Activated T-cell treated with anti-CD3 and anti-CD28 coated beads, Interleukin-2, amount 50 U/mL, for 1 hour (primary cell): ENCODE data around the gene NFYA.
"Not testable (repeated sequence)": the region's sequence is repeated elsewhere in the genome, so short reads cannot be mapped to it uniquely, and the experiment has no call there.

Source experiments
- DNase-seq: peaks from one replicate; pipeline ENCODE4 v3.0.0-alpha.2; 2020

The NFYA gene

DNA sequence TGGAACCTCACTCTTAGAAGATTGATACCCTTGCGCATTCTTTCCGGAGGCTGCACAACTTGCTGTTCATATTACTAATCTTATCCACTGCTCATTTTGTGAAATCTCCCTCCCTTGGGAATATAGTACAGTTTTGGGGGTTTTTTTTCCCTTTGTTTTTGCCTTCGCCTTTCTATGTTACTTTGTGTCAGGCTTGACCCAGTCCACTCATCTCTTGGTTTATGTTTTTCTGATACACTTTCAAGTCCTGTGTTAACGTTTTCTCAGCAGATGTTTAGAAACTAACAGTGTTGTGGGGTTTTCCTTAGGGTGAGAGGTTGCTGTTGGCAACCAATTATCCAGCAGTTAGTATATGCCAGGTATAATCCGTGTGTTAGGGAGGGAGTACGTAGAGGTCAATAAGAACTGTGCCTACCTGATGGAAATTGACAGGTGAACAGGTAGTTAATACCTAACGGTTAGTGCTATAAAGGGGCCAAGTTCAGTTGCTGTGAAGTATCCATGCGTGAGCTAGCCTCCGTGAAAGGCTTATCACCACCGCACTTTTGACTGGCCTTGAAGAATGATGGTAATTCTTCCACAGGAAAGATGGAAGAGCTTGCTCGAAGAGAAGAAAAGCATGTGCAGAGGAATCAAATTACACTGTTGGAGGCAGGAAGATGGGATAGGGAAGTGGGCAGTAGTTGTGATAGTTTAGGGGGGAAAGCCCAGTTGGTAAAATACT lies 1.4 kb downstream of the NFYA start:
- no peak for DNase-seq

DNA sequence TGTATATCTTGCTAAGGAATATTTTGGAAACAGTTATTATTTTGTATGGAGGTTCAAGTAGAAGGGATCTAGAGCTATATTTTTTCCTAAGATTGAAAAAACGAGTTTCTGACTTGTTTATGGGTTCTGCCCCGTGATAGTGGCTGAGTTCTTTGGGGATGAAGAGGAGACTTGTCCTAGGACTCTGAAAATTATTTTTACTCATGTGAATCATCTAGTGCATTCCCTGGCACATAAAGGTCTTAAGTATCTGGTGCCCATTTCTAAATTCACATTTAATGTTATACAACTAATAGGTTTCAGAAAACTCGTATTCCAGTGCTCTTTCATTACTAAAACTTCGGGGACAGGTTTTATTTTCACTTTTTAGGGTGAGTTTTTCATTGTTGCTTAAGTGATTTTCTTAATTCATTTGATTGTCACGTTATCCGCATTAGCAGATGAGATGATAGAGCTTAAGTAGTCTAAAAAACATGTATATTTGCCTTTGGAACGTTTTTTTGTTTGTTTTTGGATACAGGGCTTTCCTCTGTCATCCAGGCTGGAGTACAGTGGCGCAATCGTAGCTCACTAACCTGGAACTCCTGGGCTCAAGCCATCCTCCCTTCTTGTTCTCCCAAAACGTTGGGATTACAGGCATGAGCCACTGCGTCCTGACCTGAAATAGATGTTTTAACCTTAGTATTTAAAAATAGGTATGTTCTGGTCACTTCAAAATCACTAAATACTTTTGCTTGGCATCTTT lies 2.1 kb downstream of the NFYA start:
- no peak for DNase-seq

DNA sequence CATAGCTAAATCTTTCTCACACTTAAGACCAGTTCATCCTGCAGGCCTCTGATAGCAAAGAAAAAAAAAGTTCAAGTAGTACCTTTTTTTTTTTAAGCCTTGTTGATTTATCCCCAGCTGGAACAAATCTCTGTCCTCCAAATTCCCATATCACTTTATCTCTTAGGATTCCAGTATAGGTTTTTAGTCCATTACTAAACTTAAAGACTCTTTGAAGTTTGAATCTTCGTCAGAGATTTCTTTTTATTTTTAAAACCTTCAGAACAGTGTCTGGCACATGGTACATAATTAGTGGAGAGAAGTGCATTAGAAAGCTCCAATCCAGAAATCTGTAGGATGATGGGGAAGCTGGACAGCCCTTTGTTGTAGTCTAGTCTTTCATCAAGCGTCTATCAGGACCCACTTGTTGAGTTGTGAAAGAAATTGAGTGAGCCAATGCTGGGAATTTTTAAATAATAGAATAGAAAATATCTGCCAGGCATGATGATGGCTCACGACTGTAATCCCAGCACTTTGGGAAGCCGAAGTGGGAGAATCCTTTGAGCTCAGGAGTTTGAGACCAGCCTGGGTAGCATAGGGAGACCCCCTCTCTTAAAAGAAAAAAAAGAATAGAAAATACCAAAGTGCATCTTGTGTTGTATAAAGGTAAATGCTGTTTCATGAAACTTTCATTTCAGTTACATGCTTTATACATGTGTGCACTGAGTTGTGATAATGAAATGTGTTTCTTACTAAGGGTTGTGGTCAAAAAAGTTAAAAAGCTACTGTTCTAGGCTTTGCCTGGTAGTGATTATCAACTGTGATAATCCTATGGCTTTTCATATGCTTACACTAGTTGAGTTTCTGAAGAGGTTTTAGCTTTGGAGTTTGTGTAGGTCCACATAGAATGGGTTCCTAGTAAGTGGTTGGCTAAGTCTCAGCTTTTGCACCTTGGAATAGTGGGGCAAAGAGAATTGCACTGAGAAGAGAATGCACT lies 3.2 kb downstream of the NFYA start:
- no peak for DNase-seq

DNA sequence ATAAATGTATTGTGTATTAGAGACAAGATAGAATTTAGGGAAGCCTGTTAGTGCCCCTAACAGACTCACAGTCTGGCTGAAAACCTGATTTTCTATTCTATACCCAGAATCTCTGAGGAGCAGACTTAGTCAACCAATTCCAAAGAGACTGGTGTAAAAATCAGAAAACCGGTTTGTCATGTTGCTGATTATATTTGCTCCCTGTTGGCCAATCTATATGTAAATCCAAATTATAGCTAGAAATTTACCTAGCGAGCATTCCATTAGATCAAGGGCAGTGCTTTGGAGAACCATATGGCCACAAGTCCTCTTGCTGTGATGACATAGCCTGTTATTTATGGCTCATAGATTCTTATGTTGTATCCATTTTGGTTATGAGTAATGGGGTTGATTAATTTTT lies 4.8 kb downstream of the NFYA start:
- DNase-seq, result no peak

DNA sequence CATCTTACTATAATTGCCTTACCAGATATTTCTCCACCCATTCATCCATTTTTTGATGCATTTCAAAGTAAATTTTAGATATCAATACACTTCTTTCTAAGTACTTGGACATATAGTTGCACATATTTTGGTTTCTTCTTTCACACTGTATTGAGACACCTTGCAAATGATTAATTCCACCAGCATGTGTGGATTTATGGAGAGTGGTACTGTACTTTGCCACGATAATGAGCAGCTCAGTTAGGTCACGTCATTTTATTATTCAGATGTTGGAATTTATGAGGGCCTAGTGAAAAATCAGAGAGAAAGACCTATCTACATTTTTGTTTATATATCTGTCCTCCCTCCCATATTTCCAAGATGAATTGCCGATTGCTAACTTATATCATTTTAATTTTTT lies 5.3 kb downstream of the NFYA start:
- no peak for DNase-seq

DNA sequence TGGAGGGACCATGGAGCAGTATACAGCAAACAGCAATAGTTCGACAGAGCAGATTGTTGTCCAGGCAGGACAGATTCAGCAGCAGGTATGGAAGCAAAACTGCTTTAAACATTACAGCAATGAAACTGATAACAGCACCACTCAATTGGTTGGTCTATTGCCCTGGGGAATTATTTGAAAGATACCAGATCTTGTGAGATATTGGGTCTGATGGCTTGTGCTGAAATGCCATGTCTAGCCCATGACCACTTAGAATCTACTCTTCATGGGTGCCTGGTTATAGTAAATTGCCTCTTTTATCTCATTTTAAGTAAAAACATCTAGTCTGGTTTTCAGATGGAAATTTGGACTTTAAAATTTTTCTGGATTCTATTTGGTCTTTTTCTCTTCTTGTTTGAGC lies 6.3 kb downstream of the NFYA start:
- DNase-seq, result no peak

DNA sequence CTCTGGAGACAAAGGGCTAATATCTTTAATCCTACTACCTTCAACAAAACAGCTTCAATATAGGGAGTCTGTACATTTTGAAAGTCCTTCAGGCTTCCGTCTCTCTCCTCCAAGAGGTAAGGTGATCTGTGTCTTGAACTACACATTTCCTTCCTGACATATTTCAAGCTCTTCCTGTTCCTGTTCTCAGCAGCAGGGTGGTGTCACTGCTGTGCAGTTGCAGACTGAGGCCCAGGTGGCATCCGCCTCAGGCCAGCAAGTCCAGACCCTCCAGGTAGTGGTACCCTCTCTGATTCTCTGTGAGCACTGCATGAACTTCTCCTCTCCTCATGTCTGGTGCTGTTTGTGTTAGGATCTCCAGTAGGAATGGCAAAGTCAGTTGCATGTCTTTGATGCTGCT lies 7.8 kb downstream of the NFYA start:
- no peak for DNase-seq

DNA sequence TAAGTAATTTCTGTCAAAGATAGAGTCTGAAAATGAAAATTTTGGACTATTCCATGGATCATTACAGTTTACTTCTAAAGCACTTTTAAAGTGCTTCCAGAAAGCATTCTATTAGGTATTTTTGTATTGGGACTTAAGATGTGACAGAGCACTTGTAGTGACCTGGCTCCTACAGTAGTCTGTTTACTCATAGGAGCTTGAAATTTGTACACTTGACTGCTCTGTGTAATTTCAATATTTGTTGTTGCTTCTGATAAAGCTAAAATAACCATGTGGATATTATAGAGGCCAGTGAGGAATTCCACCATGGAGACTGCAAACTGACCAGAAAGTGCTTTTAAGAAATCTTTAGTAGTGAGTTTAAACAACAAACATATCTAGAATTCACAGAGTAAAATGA lies 10.3 kb downstream of the NFYA start:
- DNase-seq, result no peak

DNA sequence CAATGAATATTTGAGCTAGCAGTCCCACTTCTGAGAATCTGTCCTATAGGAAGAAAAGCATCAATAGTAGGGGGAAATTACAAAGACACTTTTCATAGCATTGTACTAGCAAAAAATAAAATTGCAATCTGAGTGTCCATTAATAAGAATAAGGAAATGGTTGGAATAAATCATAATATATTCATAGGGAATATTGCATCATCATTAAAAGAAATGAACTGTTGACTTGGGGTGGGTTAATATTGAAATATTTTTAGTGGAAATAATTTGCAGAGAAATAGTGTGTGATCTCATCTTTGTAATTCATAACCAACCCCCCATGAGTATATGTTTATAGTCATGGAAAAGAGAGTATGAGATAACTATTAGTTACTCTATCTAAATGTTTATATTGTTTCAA lies 12.4 kb downstream of the NFYA start:
- no peak for DNase-seq

DNA sequence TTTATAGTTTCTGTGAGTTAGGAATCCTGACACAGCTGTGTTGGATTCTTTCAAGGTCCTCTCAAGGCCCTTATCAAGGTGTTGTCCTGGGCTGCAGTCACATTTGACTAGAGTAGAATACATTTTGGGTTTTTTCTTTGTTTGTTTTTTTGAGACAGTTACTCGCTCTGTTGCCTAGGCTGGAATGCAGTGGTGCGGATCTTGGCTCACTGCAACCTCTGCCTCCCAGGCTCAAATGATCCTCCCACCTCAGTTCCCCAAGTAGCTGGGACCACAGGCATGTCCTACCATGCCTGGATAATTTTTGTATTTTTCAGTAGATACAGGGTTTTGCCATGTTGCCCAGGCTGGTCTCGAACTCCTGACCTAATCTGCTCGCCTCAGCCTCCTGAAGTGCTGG lies 15.7 kb downstream of the NFYA start:
- no peak for DNase-seq

DNA sequence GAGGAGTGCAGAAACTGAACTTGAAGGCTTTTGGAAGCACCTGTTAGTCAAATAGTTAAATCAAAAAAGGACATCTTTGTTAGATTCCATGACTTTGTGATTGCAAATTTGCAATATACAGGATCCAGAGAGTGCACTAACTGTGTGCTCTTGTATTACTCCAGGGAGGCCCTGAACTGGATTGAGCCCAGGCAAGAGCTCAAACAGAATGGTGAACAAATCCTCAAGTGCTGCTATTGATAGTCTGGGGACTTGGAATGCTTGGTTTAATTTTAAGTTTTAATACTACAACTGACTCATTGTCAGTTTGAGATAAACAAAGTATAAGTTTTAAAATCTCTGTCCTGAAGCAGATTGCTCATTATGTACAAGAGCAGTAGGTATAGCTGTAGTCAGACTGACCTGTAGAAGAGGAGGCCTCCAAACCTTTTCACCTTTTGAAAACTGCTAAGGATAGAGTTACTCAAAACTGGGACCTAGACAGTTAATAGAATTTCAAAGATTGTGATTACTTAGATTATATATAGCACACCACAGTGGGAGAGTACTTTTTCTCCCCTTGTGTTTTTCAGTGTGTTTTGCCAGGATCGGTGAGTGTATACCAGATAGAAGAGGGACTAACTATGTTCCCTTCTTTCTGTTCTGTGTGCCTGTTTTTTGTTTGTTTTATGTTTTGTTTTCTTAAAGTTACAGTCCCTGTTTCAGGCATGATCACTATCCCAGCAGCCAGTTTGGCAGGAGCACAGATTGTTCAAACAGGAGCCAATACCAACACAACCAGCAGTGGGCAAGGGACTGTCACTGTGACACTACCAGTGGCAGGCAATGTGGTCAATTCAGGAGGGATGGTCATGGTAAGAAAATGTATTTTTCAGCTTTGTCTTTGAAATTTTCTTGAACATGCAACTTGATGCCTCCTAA lies 18.3 kb downstream of the NFYA start:
- no peak for DNase-seq

DNA sequence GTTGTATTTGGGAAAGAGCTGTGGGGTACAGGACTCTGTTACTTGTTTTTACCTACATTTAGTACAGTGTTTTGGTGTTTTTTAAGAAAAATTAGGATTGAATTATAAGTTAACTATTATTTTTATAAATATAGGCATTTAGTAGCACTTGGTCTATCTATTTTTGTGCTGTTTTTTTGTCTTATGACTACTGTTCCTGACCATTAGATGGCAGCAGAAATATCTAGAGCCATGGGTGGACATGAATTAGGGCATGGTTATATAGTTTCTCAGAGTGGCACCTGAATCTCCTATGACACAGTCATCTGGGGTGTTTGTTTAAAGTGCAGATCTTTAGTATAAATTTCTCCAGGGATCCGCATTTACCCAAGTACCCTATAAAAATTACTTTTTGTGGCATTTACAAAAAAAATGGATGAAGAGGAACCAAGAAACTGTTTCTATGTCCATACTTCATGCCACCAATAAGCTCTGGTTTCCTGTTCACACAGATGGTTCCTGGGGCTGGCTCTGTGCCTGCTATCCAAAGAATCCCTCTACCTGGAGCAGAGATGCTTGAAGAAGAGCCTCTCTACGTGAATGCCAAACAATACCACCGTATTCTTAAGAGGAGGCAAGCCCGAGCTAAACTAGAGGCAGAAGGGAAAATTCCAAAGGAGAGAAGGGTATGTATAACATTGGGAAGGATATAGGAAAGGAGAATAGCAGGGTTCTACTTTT lies 19.8 kb downstream of the NFYA start:
- DNase-seq, result no peak

DNA sequence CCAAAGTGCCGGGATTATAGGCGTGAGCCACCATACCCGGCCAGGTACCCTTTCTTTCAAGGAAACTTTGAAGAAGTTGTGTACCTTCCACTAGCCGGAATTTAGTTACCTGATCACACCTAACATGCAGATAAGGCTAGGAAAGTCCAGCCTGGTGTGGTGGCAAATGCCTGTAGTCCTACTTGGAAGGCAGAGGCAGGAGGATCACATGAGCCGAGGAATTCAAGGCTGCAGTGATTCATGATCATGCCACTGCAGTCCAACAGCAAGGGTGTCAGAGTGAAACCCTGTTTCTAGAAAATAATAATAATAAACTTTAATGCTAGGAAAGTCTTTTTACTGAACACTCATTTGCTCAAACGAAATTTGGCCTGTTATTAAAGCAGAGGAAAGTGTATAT lies 21.0 kb downstream of the NFYA start:
- no peak for DNase-seq

DNA sequence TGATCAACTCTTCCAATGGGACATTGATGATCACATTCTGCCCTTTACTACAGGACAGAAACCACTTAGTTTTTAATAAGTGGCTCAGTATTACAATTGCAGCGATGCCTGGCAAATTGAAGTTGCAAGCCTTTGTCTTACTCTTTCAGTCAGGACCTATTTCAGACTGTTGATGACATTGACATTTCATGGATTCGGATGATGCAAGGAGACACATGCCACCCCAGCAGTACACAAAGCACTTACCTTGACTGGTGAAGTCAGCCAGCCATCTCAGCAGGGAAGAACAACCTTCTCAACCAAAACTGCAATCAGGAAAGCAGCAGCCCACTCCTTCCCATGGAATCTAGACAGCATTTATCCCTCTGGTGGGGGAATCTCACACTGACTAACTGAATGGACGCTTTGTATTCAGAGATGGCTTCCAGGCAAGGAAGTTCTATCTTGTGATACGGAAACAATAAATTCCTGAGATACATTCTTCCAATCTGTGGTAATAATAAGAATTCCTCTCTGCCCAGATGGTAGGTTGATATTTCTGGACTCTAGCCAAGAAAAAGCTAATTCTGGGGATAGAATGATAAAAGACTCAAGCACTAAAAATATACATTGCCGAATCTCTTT lies 24.8 kb downstream of the NFYA start:
- no peak for DNase-seq

DNA sequence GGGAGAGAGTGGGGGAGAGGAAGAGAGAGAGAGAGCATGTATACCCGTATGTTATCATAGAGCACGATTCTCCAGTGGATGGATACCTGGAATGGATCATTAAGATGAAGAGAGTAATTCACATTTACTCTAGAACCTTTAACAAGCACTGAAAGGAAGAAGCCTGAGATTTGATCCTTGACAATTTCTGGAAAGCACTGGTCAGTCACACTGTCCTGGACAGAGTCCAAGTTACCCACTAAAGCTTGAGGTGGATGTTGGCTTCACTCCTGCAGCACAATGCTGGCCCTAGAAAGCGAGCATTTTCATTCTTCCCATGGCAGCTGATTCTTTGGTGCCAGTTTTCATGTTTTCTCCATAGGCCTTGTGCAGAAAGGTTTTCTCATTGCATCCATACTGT lies 25.6 kb downstream of the NFYA start:
- DNase-seq, result no peak

DNA sequence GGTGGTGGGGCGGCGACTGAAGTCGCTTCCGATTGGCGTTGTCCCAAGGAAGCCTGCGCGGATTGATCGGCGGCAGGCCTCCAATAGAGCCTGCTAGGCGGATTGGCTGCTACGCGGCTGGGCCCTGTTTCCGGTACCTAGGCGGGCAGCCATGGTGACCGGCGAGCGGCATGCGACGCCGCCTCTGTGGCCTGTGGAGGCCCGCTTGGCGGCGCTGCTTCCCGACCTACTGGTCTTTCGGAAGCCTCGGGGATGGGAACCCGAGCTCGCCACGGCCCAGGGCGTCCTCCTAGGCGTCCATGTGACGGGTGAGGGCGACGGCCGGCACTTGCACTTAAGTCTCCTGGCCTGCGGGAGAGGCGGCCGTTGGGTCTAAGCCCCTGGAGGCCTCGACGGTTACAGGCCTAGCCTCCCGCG lies 28.1 kb downstream of the NFYA start:
- DNase-seq, result no peak

DNA sequence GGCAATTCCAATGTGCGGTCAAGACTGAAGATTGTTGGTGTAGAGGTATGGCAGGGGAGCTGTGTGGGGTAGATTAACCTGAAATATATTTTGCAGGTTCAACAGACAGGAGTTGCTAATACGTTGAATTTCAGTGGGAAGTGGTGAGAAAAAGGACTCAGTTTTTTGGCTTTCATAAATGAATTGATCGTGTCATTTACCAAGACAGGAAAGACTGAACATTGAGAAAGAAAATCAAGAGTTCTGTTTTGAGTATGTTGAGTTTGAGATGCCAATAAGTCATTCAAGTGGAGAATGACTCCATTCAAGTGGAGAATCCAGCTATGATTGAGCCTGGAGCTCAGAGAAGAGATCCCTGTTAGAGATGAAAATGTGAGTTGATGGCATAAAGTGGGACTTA lies 31.1 kb downstream of the NFYA start:
- DNase-seq, result no peak

DNA sequence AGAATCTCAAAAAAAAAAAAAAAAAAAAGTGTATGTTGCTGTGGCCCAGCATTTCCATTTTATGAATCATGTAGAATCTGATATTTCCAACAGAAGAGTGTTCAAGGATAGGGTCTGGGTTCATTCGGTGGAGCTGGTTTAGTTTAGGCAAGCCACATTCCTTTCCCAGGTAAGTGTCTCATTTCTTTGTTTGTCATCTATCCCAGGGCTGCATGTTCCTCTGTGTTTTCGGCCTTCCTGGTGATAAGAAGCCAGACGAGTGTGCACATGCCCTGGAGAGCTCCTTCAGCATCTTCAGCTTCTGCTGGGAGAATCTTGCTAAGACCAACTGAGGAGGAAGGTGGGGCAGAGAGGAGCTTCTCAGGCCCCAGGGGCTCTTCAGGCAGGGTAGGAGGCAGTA lies 38.2 kb downstream of the NFYA start:
- DNase-seq, result no peak

DNA sequence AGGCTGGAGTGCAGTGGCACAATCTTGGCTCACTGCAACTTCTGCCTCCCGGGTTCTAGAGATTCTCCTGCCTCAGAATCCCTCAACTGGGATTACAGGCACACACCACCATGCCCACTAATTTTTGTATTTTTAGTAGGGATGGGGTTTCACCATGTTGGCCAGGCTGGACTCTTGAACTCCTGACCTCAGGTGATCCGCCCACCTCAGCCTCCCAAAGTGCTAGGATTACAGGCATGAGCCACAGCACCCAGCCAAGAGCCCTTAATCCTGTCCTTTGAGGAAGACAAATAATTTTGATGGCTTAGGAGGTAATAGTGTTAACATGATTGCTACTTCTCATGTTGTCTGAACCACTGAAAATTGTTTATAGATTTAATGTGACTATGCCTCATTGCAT lies 42.3 kb downstream of the NFYA start:
- DNase-seq, result not testable (repeated sequence)

DNA sequence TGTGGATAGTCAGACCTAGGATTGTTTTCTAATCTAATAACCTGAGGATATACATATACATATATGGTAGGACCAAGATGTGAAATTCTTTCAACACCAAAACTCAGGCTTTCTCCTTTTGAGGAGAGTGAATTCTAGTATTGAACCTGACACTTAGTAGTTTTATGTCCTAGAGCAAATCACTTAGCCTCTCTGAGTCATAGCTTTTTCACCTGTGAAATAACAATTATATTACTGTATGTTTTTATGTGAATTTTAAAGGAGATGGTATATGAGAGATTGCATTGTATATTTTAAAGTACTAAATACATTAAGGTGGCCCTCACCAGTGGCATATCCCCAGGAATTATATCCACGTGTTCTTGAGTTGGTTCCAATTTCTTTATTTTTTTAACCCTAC lies 46.7 kb downstream of the NFYA start:
- no peak for DNase-seq

DNA sequence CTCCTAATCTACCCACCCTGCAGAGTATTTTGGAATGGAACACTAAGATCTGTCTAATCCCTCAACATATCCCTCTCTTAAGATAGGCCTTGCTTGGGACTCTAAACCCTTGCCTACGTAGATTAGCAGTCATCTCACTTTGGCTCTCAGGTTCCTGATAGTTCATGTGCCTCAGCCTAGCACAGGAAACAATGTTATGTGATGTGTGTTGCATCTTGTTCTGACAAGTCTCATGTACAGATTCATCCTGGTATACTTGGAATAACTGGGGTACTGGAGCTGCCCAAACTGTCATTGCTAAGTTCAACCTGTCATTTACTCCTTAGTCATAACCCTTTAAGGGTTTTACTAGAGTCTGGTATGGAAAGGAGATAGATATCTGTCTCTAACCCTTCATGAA lies 47.3 kb downstream of the NFYA start:
- DNase-seq, result no peak
